ENCODE results near the gene DDRGK1. TPM values are rescaled to one million over a fixed set of nuclear protein-coding genes. Genes with fewer than 3 reads are reported as not detected.

The DDRGK1 gene
- 10 to 100 TPM; 49.3 to 52.2 TPM for total RNA-seq

- peak; percentile 91 for ATAC-seq
- DNase-seq: peak; percentile 94
- Mint-ChIP-seq H3K4me3 (peak within 1 kb of the TSS; percentile 92), H3K27ac (peak within 1 kb of the TSS; percentile 98), H3K4me1 (peaks cover 12% of the 10 kb centered on the region), H3K9me3 (ENCODE audit: low read depth) (no peaks in the 10 kb centered on the region), H3K27me3 (no peaks in the 10 kb centered on the region), H3K36me3 (ENCODE audit: low read depth) (peaks cover 25% of the 10 kb centered on the region)
- intact Hi-C loops (cut with DNase I, micrococcal nuclease): loop anchor here (1.0 to 5.0 kb wide), 8 partner anchors 31 to 563 kb away; partner anchors contain the start of genes FASTKD5 (in 2 of the 2), MRPS26 (in 2 of the 2), UBOX5 (in 2 of the 2) and ADISSP (in 1 of the 2)
- ChIA-PET CTCF (no interaction called here), POLR2A (no interaction called here)
These were observed at the start of gene DDRGK1 for GRCh38 chr20:3204124-3204794. Gene DDRGK1, minus strand, starts transcription at chr20:3204682. Its CDS starts 55 bp downstream, at chr20:3204627.

- Mint-ChIP-seq H3K27ac (no peak overlapping the region), H3K9me3 (ENCODE audit: low read depth) (no peaks in the 10 kb centered on the region), H3K4me3 (no peak overlapping the region), H3K4me1 (peaks cover 2% of the 10 kb centered on the region), H3K36me3 (ENCODE audit: low read depth) (peaks cover 5% of the 10 kb centered on the region), H3K27me3 (peaks cover 18% of the 10 kb centered on the region)
- no peak for DNase-seq
- intact Hi-C loops (cut with DNase I, micrococcal nuclease): no loop called here
- CTCF ChIA-PET: interaction anchor here (0.6 to 1.0 kb wide), 2 partner anchors 80 to 95 kb away, joined by 3 read pairs; no protein-coding TSS in a partner anchor
- POLR2A ChIA-PET: no interaction called here
- peak; percentile 89 for ATAC-seq
These were observed 47.3 kb upstream of the DDRGK1 start for GRCh38 chr20:3251806-3252205.

GRCh38 chr20:3250091-3250504 is 45.6 kb upstream of the DDRGK1 start:
- H3K36me3 Mint-ChIP-seq (ENCODE audit: low read depth): peaks cover 5% of the 10 kb centered on the region
- ChIA-PET CTCF (interaction anchor here (0.6 kb wide), 1 partner anchor 150 kb away, joined by 3 read pairs; no protein-coding TSS in a partner anchor), POLR2A (no interaction called here)
- peaks cover 2% of the 10 kb centered on the region for H3K4me1 Mint-ChIP-seq
- H3K27me3 Mint-ChIP-seq: peaks cover 23% of the 10 kb centered on the region
- intact Hi-C loops (cut with DNase I, micrococcal nuclease): no loop called here
- H3K9me3 Mint-ChIP-seq (ENCODE audit: low read depth): no peaks in the 10 kb centered on the region
- no peak overlapping the region for H3K4me3 Mint-ChIP-seq
- no peak for DNase-seq
- no peak for ATAC-seq
- H3K27ac Mint-ChIP-seq: no peak overlapping the region

GRCh38 chr20:3248993-3249347 is 44.5 kb upstream of the DDRGK1 start:
- intact Hi-C loops (cut with DNase I, micrococcal nuclease): loop anchor here in 1 of 2 experiments (2.0 kb wide), 1 partner anchor 24 kb away; no protein-coding TSS in a partner anchor
- no peaks in the 10 kb centered on the region for H3K9me3 Mint-ChIP-seq (ENCODE audit: low read depth)
- DNase-seq: no peak
- H3K27me3 Mint-ChIP-seq: peaks cover 23% of the 10 kb centered on the region
- peaks cover 2% of the 10 kb centered on the region for H3K4me1 Mint-ChIP-seq
- ATAC-seq: no peak
- H3K4me3 Mint-ChIP-seq: peak overlapping the region; percentile 8
- H3K27ac Mint-ChIP-seq: no peak overlapping the region
- CTCF ChIA-PET: interaction anchor here (0.6 to 1.4 kb wide), 5 partner anchors 10 to 459 kb away, joined by 3 to 7 read pairs (median 3); partner anchors contain the start of gene SLC4A11
- H3K36me3 Mint-ChIP-seq (ENCODE audit: low read depth): peaks cover 3% of the 10 kb centered on the region
- POLR2A ChIA-PET: interaction anchor here (0.5 kb wide), 1 partner anchor 113 kb away, joined by 3 read pairs; no protein-coding TSS in a partner anchor

GRCh38 chr20:3248167-3248992 is 43.9 kb upstream of the DDRGK1 start:
- ATAC-seq (peak; percentile 45), DNase-seq (peak; percentile 47)
- intact Hi-C loops (cut with DNase I, micrococcal nuclease): loop anchor here in 1 of 2 experiments (2.0 kb wide), 1 partner anchor 24 kb away; no protein-coding TSS in a partner anchor
- peaks cover 23% of the 10 kb centered on the region for H3K27me3 Mint-ChIP-seq
- POLR2A ChIA-PET: interaction anchor here (0.5 kb wide), 1 partner anchor 112 kb away, joined by 3 read pairs; no protein-coding TSS in a partner anchor
- no peaks in the 10 kb centered on the region for H3K9me3 Mint-ChIP-seq (ENCODE audit: low read depth)
- peaks cover 3% of the 10 kb centered on the region for H3K36me3 Mint-ChIP-seq (ENCODE audit: low read depth)
- peak overlapping the region; percentile 8 for H3K4me3 Mint-ChIP-seq
- CTCF ChIA-PET: interaction anchor here (0.6 to 1.4 kb wide), 7 partner anchors 10 to 459 kb away, joined by 3 to 7 read pairs (median 3); partner anchors contain the start of gene SLC4A11
- no peak overlapping the region for H3K27ac Mint-ChIP-seq
- H3K4me1 Mint-ChIP-seq: peaks cover 2% of the 10 kb centered on the region

GRCh38 chr20:3247638-3248037 is 43.2 kb upstream of the DDRGK1 start:
- DNase-seq: no peak
- no peaks in the 10 kb centered on the region for H3K9me3 Mint-ChIP-seq (ENCODE audit: low read depth)
- POLR2A ChIA-PET: no interaction called here
- H3K27me3 Mint-ChIP-seq: peaks cover 23% of the 10 kb centered on the region
- no peak overlapping the region for H3K27ac Mint-ChIP-seq
- H3K4me3 Mint-ChIP-seq: no peak overlapping the region
- H3K36me3 Mint-ChIP-seq (ENCODE audit: low read depth): peaks cover 3% of the 10 kb centered on the region
- intact Hi-C loops (cut with DNase I, micrococcal nuclease): loop anchor here in 1 of 2 experiments (2.0 kb wide), 1 partner anchor 23 kb away; no protein-coding TSS in a partner anchor
- CTCF ChIA-PET: interaction anchor here (0.7 to 1.4 kb wide), 3 partner anchors 25 to 69 kb away, joined by 3 to 5 read pairs (median 4); no protein-coding TSS in a partner anchor
- no peak for ATAC-seq
- peaks cover 2% of the 10 kb centered on the region for H3K4me1 Mint-ChIP-seq

- POLR2A ChIA-PET: interaction anchor here (0.6 to 0.7 kb wide), 2 partner anchors 12 to 29 kb away, joined by 3 to 8 read pairs; no protein-coding TSS in a partner anchor
- DNase-seq (no peak), ATAC-seq (no peak)
- H3K27ac Mint-ChIP-seq: no peak overlapping the region
- peaks cover 2% of the 10 kb centered on the region for H3K4me1 Mint-ChIP-seq
- peaks cover 29% of the 10 kb centered on the region for H3K27me3 Mint-ChIP-seq
- intact Hi-C loops (cut with DNase I, micrococcal nuclease): no loop called here
- H3K36me3 Mint-ChIP-seq (ENCODE audit: low read depth): no peaks in the 10 kb centered on the region
- H3K4me3 Mint-ChIP-seq: no peak overlapping the region
- H3K9me3 Mint-ChIP-seq (ENCODE audit: low read depth): no peaks in the 10 kb centered on the region
- CTCF ChIA-PET: interaction anchor here (0.6 kb wide), 1 partner anchor 127 kb away, joined by 4 read pairs; no protein-coding TSS in a partner anchor
These were observed 42.2 kb upstream of the DDRGK1 start for GRCh38 chr20:3246682-3247081.

- CTCF ChIA-PET: no interaction called here
- peaks cover 36% of the 10 kb centered on the region for H3K27me3 Mint-ChIP-seq
- DNase-seq: no peak
- no peaks in the 10 kb centered on the region for H3K36me3 Mint-ChIP-seq (ENCODE audit: low read depth)
- POLR2A ChIA-PET: interaction anchor here (0.6 kb wide), 1 partner anchor 11 kb away, joined by 3 read pairs; no protein-coding TSS in a partner anchor
- intact Hi-C loops (cut with DNase I, micrococcal nuclease): no loop called here
- ATAC-seq: no peak
- no peaks in the 10 kb centered on the region for H3K9me3 Mint-ChIP-seq (ENCODE audit: low read depth)
- no peak overlapping the region for H3K27ac Mint-ChIP-seq
- peaks cover 2% of the 10 kb centered on the region for H3K4me1 Mint-ChIP-seq
- H3K4me3 Mint-ChIP-seq: no peak overlapping the region
These were observed 41.2 kb upstream of the DDRGK1 start for GRCh38 chr20:3245711-3246110.

GRCh38 chr20:3245156-3245555 is 40.7 kb upstream of the DDRGK1 start:
- peaks cover 2% of the 10 kb centered on the region for H3K4me1 Mint-ChIP-seq
- no peak overlapping the region for H3K27ac Mint-ChIP-seq
- no peaks in the 10 kb centered on the region for H3K36me3 Mint-ChIP-seq (ENCODE audit: low read depth)
- CTCF ChIA-PET: interaction anchor here (0.9 kb wide), 1 partner anchor 28 kb away, joined by 3 read pairs; no protein-coding TSS in a partner anchor
- no peaks in the 10 kb centered on the region for H3K9me3 Mint-ChIP-seq (ENCODE audit: low read depth)
- DNase-seq (no peak), ATAC-seq (no peak)
- POLR2A ChIA-PET: no interaction called here
- intact Hi-C loops (cut with DNase I, micrococcal nuclease): no loop called here
- H3K4me3 Mint-ChIP-seq: no peak overlapping the region
- peaks cover 37% of the 10 kb centered on the region for H3K27me3 Mint-ChIP-seq

- peaks cover 7% of the 10 kb centered on the region for H3K4me1 Mint-ChIP-seq
- H3K4me3 Mint-ChIP-seq: no peak overlapping the region
- ATAC-seq (no peak), DNase-seq (no peak)
- CTCF ChIA-PET: interaction anchor here (0.9 kb wide), 1 partner anchor 27 kb away, joined by 3 read pairs; no protein-coding TSS in a partner anchor
- H3K27ac Mint-ChIP-seq: no peak overlapping the region
- intact Hi-C loops (cut with DNase I, micrococcal nuclease): no loop called here
- H3K9me3 Mint-ChIP-seq (ENCODE audit: low read depth): no peaks in the 10 kb centered on the region
- H3K36me3 Mint-ChIP-seq (ENCODE audit: low read depth): no peaks in the 10 kb centered on the region
- H3K27me3 Mint-ChIP-seq: peaks cover 40% of the 10 kb centered on the region
- POLR2A ChIA-PET: no interaction called here
These were observed 40.1 kb upstream of the DDRGK1 start for GRCh38 chr20:3244613-3245012.
